ENCODE results near the gene ART1. TPM values are rescaled to one million over a fixed set of nuclear protein-coding genes. Genes with fewer than 3 reads are reported as not detected.

The ART1 gene
- total and polyA plus RNA-seq, 2 of the 8 experiments (the other 6 are each of a cell fraction or from before 2014, with no cell fraction given) = not detected

DNA sequence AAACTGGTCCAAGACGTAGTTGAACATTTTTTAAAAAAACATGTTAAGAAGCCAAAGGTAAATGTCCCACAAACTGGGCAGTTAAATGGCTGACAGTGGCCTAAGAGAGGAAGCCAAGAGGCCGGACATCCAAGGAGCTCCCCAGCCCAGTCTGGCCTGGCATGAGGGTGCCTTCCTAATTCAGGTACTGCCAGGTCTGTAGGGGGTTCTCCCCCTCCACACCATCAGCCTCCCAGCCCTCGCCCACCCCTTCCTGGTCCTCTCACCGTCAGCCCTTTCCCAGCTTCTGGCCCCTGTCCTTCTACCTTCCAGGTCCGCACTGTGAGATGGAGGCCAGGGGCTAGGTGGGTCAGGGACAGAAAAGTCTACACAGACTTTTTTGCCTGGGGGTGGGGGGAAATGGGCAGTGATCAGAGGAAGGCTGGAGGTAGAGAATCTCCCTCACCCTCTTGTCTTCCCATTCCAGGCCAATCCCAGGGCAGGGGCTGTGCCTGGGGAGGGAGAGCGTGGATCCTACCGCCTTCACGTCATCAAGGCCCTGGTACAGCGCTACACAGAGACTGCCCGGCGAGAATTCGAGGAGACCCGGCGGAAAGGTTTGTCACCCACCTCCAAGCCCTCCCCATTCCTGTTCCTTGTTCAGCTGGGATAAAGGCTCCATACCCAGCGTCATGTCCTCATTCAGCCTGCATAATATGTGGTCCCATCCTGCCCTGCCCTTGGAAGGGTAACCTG, 9.1 kb upstream of the ART1 start (continued):
- TF ChIP-seq, protein P1, sequence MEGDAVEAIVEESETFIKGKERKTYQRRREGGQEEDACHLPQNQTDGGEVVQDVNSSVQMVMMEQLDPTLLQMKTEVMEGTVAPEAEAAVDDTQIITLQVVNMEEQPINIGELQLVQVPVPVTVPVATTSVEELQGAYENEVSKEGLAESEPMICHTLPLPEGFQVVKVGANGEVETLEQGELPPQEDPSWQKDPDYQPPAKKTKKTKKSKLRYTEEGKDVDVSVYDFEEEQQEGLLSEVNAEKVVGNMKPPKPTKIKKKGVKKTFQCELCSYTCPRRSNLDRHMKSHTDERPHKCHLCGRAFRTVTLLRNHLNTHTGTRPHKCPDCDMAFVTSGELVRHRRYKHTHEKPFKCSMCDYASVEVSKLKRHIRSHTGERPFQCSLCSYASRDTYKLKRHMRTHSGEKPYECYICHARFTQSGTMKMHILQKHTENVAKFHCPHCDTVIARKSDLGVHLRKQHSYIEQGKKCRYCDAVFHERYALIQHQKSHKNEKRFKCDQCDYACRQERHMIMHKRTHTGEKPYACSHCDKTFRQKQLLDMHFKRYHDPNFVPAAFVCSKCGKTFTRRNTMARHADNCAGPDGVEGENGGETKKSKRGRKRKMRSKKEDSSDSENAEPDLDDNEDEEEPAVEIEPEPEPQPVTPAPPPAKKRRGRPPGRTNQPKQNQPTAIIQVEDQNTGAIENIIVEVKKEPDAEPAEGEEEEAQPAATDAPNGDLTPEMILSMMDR (IDR thresholded peaks at IDR 0.05; ENCODE audit: control extremely low read depth in 1 of 3, insufficient read depth in 1 of 3, low read depth in 1 of 3, low read length in 3 of 3) = no peak
- TF ChIP-seq POLR2AphosphoS5 (IDR thresholded peaks at IDR 0.05; ENCODE audit: low read depth, low read length) = no peak

Data from H1 (cell line).